Measurements from ENCODE around the gene FBXL2. TPM values are rescaled to one million over a fixed set of nuclear protein-coding genes. Genes with fewer than 3 reads are reported as not detected.

Gene FBXL2
- total RNA-seq, 1 experiment from 2014 or later, result 7.2 TPM

DNA sequence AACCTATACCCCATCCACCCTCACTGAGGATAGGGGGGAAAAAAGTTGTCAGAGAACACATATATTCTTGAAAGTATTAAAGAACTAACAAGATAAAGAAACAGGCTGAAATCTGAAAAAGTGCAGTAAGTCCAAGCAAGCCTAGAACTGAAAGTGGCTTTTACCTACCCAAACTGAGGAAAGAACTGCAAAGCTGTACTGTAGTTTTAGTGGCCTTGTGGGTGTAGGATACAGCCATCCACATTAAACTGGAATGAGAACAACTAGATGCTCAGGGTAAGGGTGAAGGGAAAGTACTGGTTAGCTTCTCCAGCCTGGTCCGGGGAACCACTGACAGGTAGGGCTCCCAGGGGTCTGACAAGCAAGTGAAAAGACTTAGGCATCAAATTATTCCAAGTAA, 152.8 kb downstream of the FBXL2 start:
- no peaks in the 10 kb centered on the region for H3K9me2 ChIP-seq (replicated peaks; ENCODE audit: low read length)
- H3K27ac ChIP-seq (ENCODE audit: low read length), result no peak overlapping the region
- H3K9me3 ChIP-seq (ENCODE audit: low read length), result no peaks in the 10 kb centered on the region
- no peak overlapping the region for H3K4me3 ChIP-seq (ENCODE audit: low read length)
- DNase-seq (no peak), ATAC-seq (no peak)
- H3K79me2 ChIP-seq (ENCODE audit: low read length), result peaks cover 99% of the 10 kb centered on the region
- H2AFZ ChIP-seq (ENCODE audit: low read length), result no peak overlapping the region
- H3F3A ChIP-seq (ENCODE audit: low read length, unreplicated experiment), result no peaks in the 10 kb centered on the region
- H3K9ac ChIP-seq (ENCODE audit: low read length), result no peak overlapping the region
- no peak for TF ChIP-seq EZH2 (IDR thresholded peaks at IDR 0.05; ENCODE audit: low read length, unreplicated experiment)
- TF ChIP-seq, protein P1, sequence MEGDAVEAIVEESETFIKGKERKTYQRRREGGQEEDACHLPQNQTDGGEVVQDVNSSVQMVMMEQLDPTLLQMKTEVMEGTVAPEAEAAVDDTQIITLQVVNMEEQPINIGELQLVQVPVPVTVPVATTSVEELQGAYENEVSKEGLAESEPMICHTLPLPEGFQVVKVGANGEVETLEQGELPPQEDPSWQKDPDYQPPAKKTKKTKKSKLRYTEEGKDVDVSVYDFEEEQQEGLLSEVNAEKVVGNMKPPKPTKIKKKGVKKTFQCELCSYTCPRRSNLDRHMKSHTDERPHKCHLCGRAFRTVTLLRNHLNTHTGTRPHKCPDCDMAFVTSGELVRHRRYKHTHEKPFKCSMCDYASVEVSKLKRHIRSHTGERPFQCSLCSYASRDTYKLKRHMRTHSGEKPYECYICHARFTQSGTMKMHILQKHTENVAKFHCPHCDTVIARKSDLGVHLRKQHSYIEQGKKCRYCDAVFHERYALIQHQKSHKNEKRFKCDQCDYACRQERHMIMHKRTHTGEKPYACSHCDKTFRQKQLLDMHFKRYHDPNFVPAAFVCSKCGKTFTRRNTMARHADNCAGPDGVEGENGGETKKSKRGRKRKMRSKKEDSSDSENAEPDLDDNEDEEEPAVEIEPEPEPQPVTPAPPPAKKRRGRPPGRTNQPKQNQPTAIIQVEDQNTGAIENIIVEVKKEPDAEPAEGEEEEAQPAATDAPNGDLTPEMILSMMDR (conservative IDR thresholded peaks at IDR 0.05; ENCODE audit: low read depth, low read length), result no peak
- no peak for TF ChIP-seq EZH2phosphoT487 (IDR thresholded peaks at IDR 0.05; ENCODE audit: borderline replicate concordance, low read length)
- H3K36me3 ChIP-seq (ENCODE audit: low read depth, low read length), result no peaks in the 10 kb centered on the region; the same call in 1 of the 2 replicates
- intact Hi-C loops (cut with micrococcal nuclease), result no loop called here
- no peaks in the 10 kb centered on the region for H3K27me3 ChIP-seq (ENCODE audit: low read length)
- no TSS peak for BruUV-seq (replicated peaks)
- peaks cover 30% of the 10 kb centered on the region for H3K4me1 ChIP-seq (ENCODE audit: insufficient read depth, low read length)
- CTCF ChIA-PET, result interaction anchor here (0.6 kb wide), 1 partner anchor 51 kb away, joined by 7 read pairs; no protein-coding TSS in a partner anchor
- POLR2A ChIA-PET (ENCODE audit: unreplicated experiment), result no interaction called here
- H4K20me1 ChIP-seq (ENCODE audit: low read length), result peaks cover 58% of the 10 kb centered on the region
- H3K4me2 ChIP-seq (ENCODE audit: low read length), result no peak overlapping the region

DNA sequence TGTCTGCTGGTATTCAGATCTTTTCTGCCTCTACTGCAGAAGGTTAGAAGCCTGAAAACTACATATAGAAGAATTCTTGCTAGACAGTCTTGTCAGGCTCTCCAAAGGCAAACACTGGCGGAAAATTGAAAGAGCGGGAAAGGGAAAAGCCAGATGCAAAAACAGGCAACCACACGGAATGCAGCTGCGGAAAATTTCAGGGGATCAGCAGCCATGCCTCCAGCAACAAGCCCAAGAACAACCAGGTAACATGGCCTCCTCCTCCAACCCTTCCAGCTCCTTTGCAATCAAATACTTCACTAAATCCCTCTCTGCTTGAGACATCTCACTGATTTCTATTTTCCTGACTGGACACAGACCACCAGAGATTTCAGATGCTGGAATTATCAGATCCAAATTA, 153.3 kb downstream of the FBXL2 start:
- no peak overlapping the region for H3K4me3 ChIP-seq (ENCODE audit: low read length)
- H3K27ac ChIP-seq (ENCODE audit: low read length), result no peak overlapping the region
- no peaks in the 10 kb centered on the region for H3K9me2 ChIP-seq (replicated peaks; ENCODE audit: low read length)
- H3F3A ChIP-seq (ENCODE audit: low read length, unreplicated experiment), result no peaks in the 10 kb centered on the region
- H3K79me2 ChIP-seq (ENCODE audit: low read length), result peaks cover 99% of the 10 kb centered on the region
- H2AFZ ChIP-seq (ENCODE audit: low read length), result no peak overlapping the region
- H3K9me3 ChIP-seq (ENCODE audit: low read length), result no peaks in the 10 kb centered on the region
- ATAC-seq (no peak), DNase-seq (no peak)
- H4K20me1 ChIP-seq (ENCODE audit: low read length), result peaks cover 62% of the 10 kb centered on the region
- no peaks in the 10 kb centered on the region; the same call in 1 of the 2 replicates for H3K36me3 ChIP-seq (ENCODE audit: low read depth, low read length)
- TF ChIP-seq, protein P1 (conservative IDR thresholded peaks at IDR 0.05; ENCODE audit: low read depth, low read length), result no peak
- TF ChIP-seq EZH2 (IDR thresholded peaks at IDR 0.05; ENCODE audit: low read length, unreplicated experiment) (no peak), EZH2phosphoT487 (IDR thresholded peaks at IDR 0.05; ENCODE audit: borderline replicate concordance, low read length) (no peak)
- H3K27me3 ChIP-seq (ENCODE audit: low read length), result no peaks in the 10 kb centered on the region
- no peak overlapping the region for H3K9ac ChIP-seq (ENCODE audit: low read length)
- H3K4me2 ChIP-seq (ENCODE audit: low read length), result no peak overlapping the region
- no TSS peak for BruUV-seq (replicated peaks)
- CTCF ChIA-PET, result no interaction called here
- intact Hi-C loops (cut with micrococcal nuclease), result no loop called here
- H3K4me1 ChIP-seq (ENCODE audit: insufficient read depth, low read length), result peaks cover 30% of the 10 kb centered on the region
- POLR2A ChIA-PET (ENCODE audit: unreplicated experiment), result no interaction called here

DNA sequence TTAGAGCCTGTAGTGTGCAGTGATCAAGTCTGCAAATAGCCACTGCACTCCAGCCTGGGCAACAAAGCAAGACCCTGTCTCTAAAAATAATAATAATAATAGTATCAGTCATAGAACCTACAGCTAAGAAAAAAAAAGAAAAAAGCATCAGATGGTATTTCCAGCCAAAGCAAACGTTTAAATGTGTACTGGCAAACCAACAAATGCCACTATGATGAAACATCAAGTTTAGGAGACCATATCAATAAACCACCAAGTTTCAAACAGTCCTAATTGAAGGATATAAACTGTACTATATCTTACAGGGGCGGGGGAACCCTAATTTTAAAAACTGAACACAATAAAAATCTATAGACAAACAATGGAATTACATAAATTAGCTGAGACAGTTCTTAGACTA, 156.6 kb downstream of the FBXL2 start:
- CTCF ChIA-PET, result no interaction called here
- TF ChIP-seq, protein P1 (conservative IDR thresholded peaks at IDR 0.05; ENCODE audit: low read depth, low read length), result no peak
- TF ChIP-seq EZH2phosphoT487 (IDR thresholded peaks at IDR 0.05; ENCODE audit: borderline replicate concordance, low read length) (no peak), EZH2 (IDR thresholded peaks at IDR 0.05; ENCODE audit: low read length, unreplicated experiment) (no peak)
- DNase-seq (peak; percentile 47), ATAC-seq (peak; percentile 35)
- intact Hi-C loops (cut with micrococcal nuclease), result no loop called here
- Histone ChIP-seq H3K79me2 (ENCODE audit: low read length) (peaks cover 100% of the 10 kb centered on the region), H4K20me1 (ENCODE audit: low read length) (peaks cover 69% of the 10 kb centered on the region), H3K4me2 (ENCODE audit: low read length) (0 out of 2 replicates have a peak overlapping the region, but pooled peaks have one; percentile 11), H3K9me2 (replicated peaks; ENCODE audit: low read length) (no peaks in the 10 kb centered on the region), H3K4me3 (ENCODE audit: low read length) (no peak overlapping the region), H3F3A (ENCODE audit: low read length, unreplicated experiment) (no peaks in the 10 kb centered on the region), H3K4me1 (ENCODE audit: insufficient read depth, low read length) (peaks cover 22% of the 10 kb centered on the region), H3K36me3 (ENCODE audit: low read depth, low read length) (no peaks in the 10 kb centered on the region), H3K9me3 (ENCODE audit: low read length) (no peaks in the 10 kb centered on the region), H3K27ac (ENCODE audit: low read length) (no peak overlapping the region), H2AFZ (ENCODE audit: low read length) (no peak overlapping the region), H3K27me3 (ENCODE audit: low read length) (no peaks in the 10 kb centered on the region), H3K9ac (ENCODE audit: low read length) (no peak overlapping the region)
- no TSS peak for BruUV-seq (replicated peaks)
- POLR2A ChIA-PET (ENCODE audit: unreplicated experiment), result no interaction called here
